Hepatocyte (in vitro differentiated cells): ENCODE data around the gene MRPS27.

Experiments used
- CTCF ChIP-seq: fragments of 200-600 bp; sonication (generic); IDR thresholded peaks from 2 replicates; pipeline ENCODE4 v1.5.1; 2016; ENCODE audit warnings: antibody characterized with exemption, mild to moderate bottlenecking; ENCODE audit not compliant: poor library complexity
- EZH2 ChIP-seq: fragments of 200-600 bp; sonication (generic); IDR thresholded peaks from 2 replicates; pipeline ENCODE4 v1.6.1; 2016; ENCODE audit warnings: antibody characterized with exemption, mild to moderate bottlenecking, borderline replicate concordance
- EZH2phosphoT487 ChIP-seq: fragments of 200-600 bp; sonication (generic); IDR thresholded peaks from one replicate; pipeline ENCODE4 v1.6.1; 2018; ENCODE audit warnings: antibody characterized with exemption, mild to moderate bottlenecking, low read depth, moderate library complexity; ENCODE audit not compliant: unreplicated experiment, severe bottlenecking

GRCh38 chr5:72231991-72232703, 87.9 kb downstream of the MRPS27 start:
- TF ChIP-seq CTCF (no peak), EZH2phosphoT487 (peak; percentile 57), EZH2 (no peak)
